Astrocyte (in vitro differentiated cells and primary cell): Measurements from ENCODE around the gene CELA2A. TPM values are rescaled to one million over a fixed set of nuclear protein-coding genes. Genes with fewer than 3 reads are reported as not detected.
"Not testable (repeated sequence)": the region's sequence is repeated elsewhere in the genome, so short reads cannot be mapped to it uniquely, and the experiment has no call there.

Experiments
- DNase-seq: peaks from one replicate; pipeline ENCODE4 v3.0.0-alpha.2; 2010; ENCODE audit warnings: low read depth
- FAIRE-seq: peaks from 2 replicates; lab custom pipeline; 2011; peaks lifted over from hg19 to GRCh38; lab: Jason Lieb, UNC
- H2AFZ ChIP-seq: 2 replicates; pipeline ENCODE4 v1.6.0; 2012; ENCODE audit warnings: low read depth, low read length, inconsistent platforms
- H3K27ac ChIP-seq: 2 replicates; pipeline ENCODE4 v1.5.1; 2011; ENCODE audit warnings: low read depth, low read length, inconsistent platforms
- H3K27me3 ChIP-seq: 2 replicates; pipeline ENCODE4 v1.6.0; 2011; ENCODE audit warnings: low read length, inconsistent platforms; ENCODE audit not compliant: insufficient read depth
- H3K36me3 ChIP-seq: 2 replicates; pipeline ENCODE4 v1.5.1; 2011; ENCODE audit warnings: low read length, inconsistent platforms; ENCODE audit not compliant: insufficient read depth
- H3K4me1 ChIP-seq: 2 replicates; pipeline ENCODE4 v1.5.1; 2011; ENCODE audit warnings: low read length, inconsistent platforms; ENCODE audit not compliant: insufficient read depth
- H3K4me2 ChIP-seq: 2 replicates; pipeline ENCODE4 v1.6.0; 2012; ENCODE audit warnings: low read length, inconsistent platforms
- H3K4me3 ChIP-seq: 2 replicates; pipeline ENCODE4 v1.5.1; 2011; ENCODE audit warnings: low read depth, mild to moderate bottlenecking, low read length, inconsistent platforms; ENCODE audit not compliant: insufficient read depth
- H3K79me2 ChIP-seq: 2 replicates; pipeline ENCODE4 v1.6.0; 2012; ENCODE audit warnings: mild to moderate bottlenecking, low read length, inconsistent platforms; ENCODE audit not compliant: insufficient read depth
- H3K9ac ChIP-seq: 2 replicates; pipeline ENCODE4 v1.6.0; 2012; ENCODE audit warnings: mild to moderate bottlenecking, low read length, inconsistent platforms
- H3K9me3 ChIP-seq: 2 replicates; pipeline ENCODE4 v1.5.1; 2012; ENCODE audit warnings: low read depth, mild to moderate bottlenecking, low read length, inconsistent platforms; ENCODE audit not compliant: insufficient read depth
- H4K20me1 ChIP-seq: 2 replicates; pipeline ENCODE4 v1.6.0; 2012; ENCODE audit warnings: low read length, inconsistent platforms; ENCODE audit not compliant: insufficient read depth
- H3K27ac Mint-ChIP-seq: one replicate; pipeline ENCODE4 v1.8.0; 2021; ENCODE audit warnings: mild to moderate bottlenecking, mixed read lengths; ENCODE audit not compliant: unreplicated experiment
- H3K27me3 Mint-ChIP-seq: one replicate; pipeline ENCODE4 v1.8.0; 2021; ENCODE audit warnings: low read depth, mixed read lengths; ENCODE audit not compliant: unreplicated experiment
- H3K36me3 Mint-ChIP-seq: one replicate; pipeline ENCODE4 v1.8.0; 2021; ENCODE audit warnings: low read depth, mixed read lengths; ENCODE audit not compliant: unreplicated experiment
- H3K4me1 Mint-ChIP-seq: one replicate; pipeline ENCODE4 v1.8.0; 2021; ENCODE audit warnings: low read depth, mixed read lengths; ENCODE audit not compliant: unreplicated experiment
- H3K4me3 Mint-ChIP-seq: one replicate; pipeline ENCODE4 v1.8.0; 2021; ENCODE audit warnings: mild to moderate bottlenecking, moderate library complexity, mixed read lengths; ENCODE audit not compliant: unreplicated experiment
- H3K9me3 Mint-ChIP-seq: one replicate; pipeline ENCODE4 v1.8.0; 2021; ENCODE audit warnings: mild to moderate bottlenecking, mixed read lengths; ENCODE audit not compliant: unreplicated experiment
- CTCF ChIP-seq: IDR thresholded peaks from 2 replicates; pipeline ENCODE4 v1.5.1; 2011; ENCODE audit warnings: low read depth, mild to moderate bottlenecking, inconsistent platforms, low read length, moderate library complexity; ENCODE audit not compliant: insufficient read depth
- EZH2 ChIP-seq: IDR thresholded peaks from 2 replicates; pipeline ENCODE4 v1.6.1; 2012; ENCODE audit warnings: mild to moderate bottlenecking, low read length, inconsistent platforms; ENCODE audit not compliant: insufficient read depth
- total RNA-seq: library from RNA; stranded (reverse); gene quantifications from 2 replicates; pipeline ENCODE4 v1.2.1, GENCODE V29; 2021

Gene CELA2A
- total RNA-seq, 1 donor from 2014 or later, result not detected

GRCh38 chr1:15483971-15484370 lies 27.4 kb downstream of the CELA2A start:
- H2AFZ ChIP-seq, result no peak overlapping the region
- no peak overlapping the region for H3K4me3 ChIP-seq
- DNase-seq, result no peak
- H3K27ac ChIP-seq, result no peak overlapping the region
- no peak overlapping the region for H3K9ac ChIP-seq
- peaks cover 1% of the 10 kb centered on the region for H3K9me3 Mint-ChIP-seq
- H3K27me3 Mint-ChIP-seq, result no peaks in the 10 kb centered on the region
- H3K4me1 ChIP-seq, result no peaks in the 10 kb centered on the region
- no peaks in the 10 kb centered on the region for H3K4me1 Mint-ChIP-seq
- no peaks in the 10 kb centered on the region for H3K36me3 ChIP-seq
- no peaks in the 10 kb centered on the region for H3K27me3 ChIP-seq
- FAIRE-seq, result no peak
- TF ChIP-seq CTCF, result no peak
- H3K27ac Mint-ChIP-seq, result no peak overlapping the region
- H3K4me2 ChIP-seq, result no peak overlapping the region
- H3K36me3 Mint-ChIP-seq, result peaks cover 11% of the 10 kb centered on the region
- H4K20me1 ChIP-seq, result no peaks in the 10 kb centered on the region
- no peaks in the 10 kb centered on the region for H3K79me2 ChIP-seq
- H3K9me3 ChIP-seq, result no peaks in the 10 kb centered on the region
- no peak overlapping the region for H3K4me3 Mint-ChIP-seq

- not testable (repeated sequence) for H3K4me2 ChIP-seq, H2AFZ ChIP-seq, H3K36me3 ChIP-seq, FAIRE-seq, H3K9me3 Mint-ChIP-seq, H3K27ac ChIP-seq, H3K4me3 Mint-ChIP-seq, H3K27me3 Mint-ChIP-seq, H3K27ac Mint-ChIP-seq, DNase-seq, H3K4me3 ChIP-seq, H3K9me3 ChIP-seq, H3K79me2 ChIP-seq, H3K4me1 ChIP-seq, H3K4me1 Mint-ChIP-seq, H4K20me1 ChIP-seq, H3K27me3 ChIP-seq, H3K9ac ChIP-seq
- peaks cover 13% of the 10 kb centered on the region for H3K36me3 Mint-ChIP-seq
Measured at GRCh38 chr1:15484443-15484842, 27.9 kb downstream of the CELA2A start.

GRCh38 chr1:15485636-15486035 lies 29.1 kb downstream of the CELA2A start:
- Mint-ChIP-seq H3K4me3 (no peak overlapping the region), H3K9me3 (peaks cover 1% of the 10 kb centered on the region), H3K27me3 (no peaks in the 10 kb centered on the region), H3K4me1 (no peaks in the 10 kb centered on the region), H3K27ac (no peak overlapping the region), H3K36me3 (peaks cover 13% of the 10 kb centered on the region)
- Histone ChIP-seq H3K9me3 (no peaks in the 10 kb centered on the region), H4K20me1 (no peaks in the 10 kb centered on the region), H3K36me3 (no peaks in the 10 kb centered on the region), H3K4me2 (no peak overlapping the region), H3K27ac (no peak overlapping the region), H3K27me3 (no peaks in the 10 kb centered on the region), H2AFZ (no peak overlapping the region), H3K4me1 (no peaks in the 10 kb centered on the region), H3K9ac (no peak overlapping the region), H3K79me2 (no peaks in the 10 kb centered on the region), H3K4me3 (no peak overlapping the region)
- no peak for DNase-seq
- TF ChIP-seq EZH2, result no peak
- TF ChIP-seq CTCF, result no peak
- FAIRE-seq, result no peak

GRCh38 chr1:15486844-15487610 lies 30.5 kb downstream of the CELA2A start:
- not testable (repeated sequence) for H3K27ac Mint-ChIP-seq, H4K20me1 ChIP-seq, H3K36me3 ChIP-seq, DNase-seq, H3K27me3 ChIP-seq, H3K4me3 ChIP-seq, H3K4me2 ChIP-seq, H3K27ac ChIP-seq, H3K4me3 Mint-ChIP-seq, FAIRE-seq, H3K79me2 ChIP-seq, H3K27me3 Mint-ChIP-seq, H3K4me1 Mint-ChIP-seq, H3K9ac ChIP-seq, H3K4me1 ChIP-seq, H2AFZ ChIP-seq, H3K9me3 Mint-ChIP-seq, H3K9me3 ChIP-seq
- H3K36me3 Mint-ChIP-seq, result peaks cover 13% of the 10 kb centered on the region
